ENCODE measurements around the gene PRKAG3. TPM values are rescaled to one million over a fixed set of nuclear protein-coding genes. Genes with fewer than 3 reads are reported as not detected.

Gene PRKAG3
- total RNA-seq, 2 experiments from 2014 or later, result not detected

- H3K4me3 Mint-ChIP-seq, result peak overlapping the region; percentile 55
These were observed 28.6 kb upstream of the PRKAG3 start for GRCh38 chr2:218859988-218860831.

DNA sequence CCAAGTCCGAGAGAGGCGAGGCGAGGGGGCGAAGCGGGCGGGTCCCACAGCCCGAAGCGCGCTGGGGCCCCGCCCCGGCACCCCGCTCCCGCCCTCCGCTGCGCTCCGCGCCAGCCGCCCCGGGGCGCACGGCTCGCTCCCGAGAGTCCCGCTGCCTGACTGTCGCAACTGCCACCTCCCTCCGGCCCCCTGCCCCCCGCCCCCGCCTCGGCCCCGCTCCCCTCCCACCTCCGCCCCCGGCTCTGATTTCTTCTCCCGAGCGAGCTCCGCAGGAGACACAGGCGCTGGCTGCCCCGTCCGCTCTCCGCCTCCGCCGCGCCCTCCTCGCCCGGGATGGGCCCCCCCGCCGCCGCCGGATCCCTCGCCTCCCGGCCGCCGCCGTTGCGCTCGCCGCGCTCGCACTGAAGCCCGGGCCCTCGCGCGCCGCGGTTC, 28.0 kb upstream of the PRKAG3 start, which contains the start of gene WNT6:
Gene WNT6, plus strand, starts transcription at position 250 of the 432 bp plus-strand sequence. CDS start 233 bp downstream, outside the sequence.
- H3K27me3 Mint-ChIP-seq (ENCODE audit: low read depth), result peaks cover 69% of the 10 kb centered on the region
- CTCF ChIA-PET, result interaction anchor here (1.1 to 4.3 kb wide), 3 partner anchors 10 to 39 kb away, joined by 3 to 22 read pairs (median 11); no protein-coding TSS in a partner anchor

More at GRCh38 chr2:218859988-218860831, 28.6 kb upstream of the PRKAG3 start:
- Mint-ChIP-seq H3K27me3 (ENCODE audit: low read depth) (peaks cover 67% of the 10 kb centered on the region), H3K36me3 (ENCODE audit: low read depth) (no peaks in the 10 kb centered on the region), H3K27ac (no peak overlapping the region), H3K4me1 (ENCODE audit: low read depth) (peaks cover 13% of the 10 kb centered on the region), H3K9me3 (no peaks in the 10 kb centered on the region)
- CTCF ChIA-PET, result interaction anchor here (1.0 to 4.6 kb wide), 7 partner anchors 9 to 120 kb away, joined by 3 to 24 read pairs (median 4); no protein-coding TSS in a partner anchor
- DNase-seq, result no peak
- intact Hi-C loops (cut with micrococcal nuclease), result loop anchor here (10.0 kb wide), 1 partner anchor 255 kb away; no protein-coding TSS in a partner anchor

GRCh38 chr2:218858671-218859555, 27.3 kb upstream of the PRKAG3 start:
- Mint-ChIP-seq H3K4me1 (ENCODE audit: low read depth) (peaks cover 13% of the 10 kb centered on the region), H3K4me3 (peak overlapping the region; percentile 17), H3K36me3 (ENCODE audit: low read depth) (no peaks in the 10 kb centered on the region), H3K9me3 (no peaks in the 10 kb centered on the region), H3K27me3 (ENCODE audit: low read depth) (peaks cover 72% of the 10 kb centered on the region), H3K27ac (no peak overlapping the region)
- CTCF ChIA-PET, result interaction anchor here (2.9 to 4.3 kb wide), 2 partner anchors 18 to 39 kb away, joined by 11 to 22 read pairs; no protein-coding TSS in a partner anchor
- intact Hi-C loops (cut with micrococcal nuclease), result loop anchor here (10.0 kb wide), 1 partner anchor 256 kb away; no protein-coding TSS in a partner anchor
- DNase-seq, result no peak

More for the DNA sequence above, 28.0 kb upstream of the PRKAG3 start, which contains the start of gene WNT6:
- Mint-ChIP-seq H3K9me3 (no peaks in the 10 kb centered on the region), H3K4me1 (ENCODE audit: low read depth) (peaks cover 13% of the 10 kb centered on the region), H3K36me3 (ENCODE audit: low read depth) (no peaks in the 10 kb centered on the region), H3K27ac (no peak within 1 kb of the TSS), H3K4me3 (peak within 1 kb of the TSS; percentile 55)
- DNase-seq, result no peak
- intact Hi-C loops (cut with micrococcal nuclease), result loop anchor here (10.0 kb wide), 1 partner anchor 255 kb away; no protein-coding TSS in a partner anchor

GRCh38 chr2:218858138-218858445, 26.5 kb upstream of the PRKAG3 start:
- CTCF ChIA-PET, result interaction anchor here (2.9 kb wide), 1 partner anchor 40 kb away, joined by 11 read pairs; no protein-coding TSS in a partner anchor
- intact Hi-C loops (cut with micrococcal nuclease), result loop anchor here (10.0 kb wide), 1 partner anchor 257 kb away; no protein-coding TSS in a partner anchor
- Mint-ChIP-seq H3K27ac (no peak overlapping the region), H3K4me3 (no peak overlapping the region), H3K9me3 (no peaks in the 10 kb centered on the region), H3K36me3 (ENCODE audit: low read depth) (no peaks in the 10 kb centered on the region), H3K4me1 (ENCODE audit: low read depth) (peaks cover 13% of the 10 kb centered on the region), H3K27me3 (ENCODE audit: low read depth) (peaks cover 74% of the 10 kb centered on the region)
- no peak for DNase-seq

DNA sequence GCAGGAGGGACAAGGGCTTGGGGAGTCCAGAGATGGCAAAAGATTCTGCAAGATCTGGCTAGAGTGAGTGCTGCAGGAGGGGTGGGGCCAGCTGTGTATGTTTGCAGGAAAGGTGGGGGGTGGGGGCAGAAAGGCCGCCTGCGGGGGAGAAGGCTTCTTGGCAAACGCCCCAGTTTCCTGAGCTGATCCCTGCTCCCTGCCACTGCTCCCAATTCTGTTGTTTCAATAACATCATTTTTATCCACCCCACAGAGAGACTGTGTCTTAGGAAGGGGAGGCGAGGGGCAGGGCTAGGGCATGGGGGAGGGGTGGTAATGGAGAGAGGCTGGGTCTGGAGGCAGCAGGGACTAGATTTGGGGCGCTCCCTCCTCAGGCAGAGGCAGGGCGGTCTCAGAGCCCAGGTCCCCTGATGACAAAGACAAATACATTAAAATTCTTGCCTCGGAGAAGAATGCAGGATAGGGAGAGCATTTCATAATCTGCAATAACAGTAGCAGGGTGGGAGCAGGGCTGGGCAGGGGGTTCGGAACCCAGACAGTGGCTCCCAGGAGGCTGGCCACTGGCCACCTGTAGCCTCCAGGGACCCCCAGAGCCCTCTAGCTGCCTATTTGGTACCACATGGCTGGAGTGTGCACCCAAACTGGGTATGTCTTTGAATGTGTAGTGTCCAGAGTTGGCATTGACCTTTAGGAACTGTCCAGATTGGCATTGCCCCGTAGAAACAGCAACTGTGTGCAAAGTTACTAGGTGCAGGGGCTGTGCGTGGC, 26.0 kb upstream of the PRKAG3 start:
- no peak for DNase-seq
- Mint-ChIP-seq H3K4me3 (no peak overlapping the region), H3K4me1 (ENCODE audit: low read depth) (peaks cover 13% of the 10 kb centered on the region), H3K27me3 (ENCODE audit: low read depth) (peaks cover 71% of the 10 kb centered on the region), H3K36me3 (ENCODE audit: low read depth) (no peaks in the 10 kb centered on the region), H3K9me3 (no peaks in the 10 kb centered on the region), H3K27ac (no peak overlapping the region)
- intact Hi-C loops (cut with micrococcal nuclease), result loop anchor here (10.0 kb wide), 1 partner anchor 257 kb away; no protein-coding TSS in a partner anchor
- CTCF ChIA-PET, result interaction anchor here (2.9 kb wide), 1 partner anchor 41 kb away, joined by 11 read pairs; no protein-coding TSS in a partner anchor

GRCh38 chr2:218856896-218857243, 25.3 kb upstream of the PRKAG3 start:
- no peaks in the 10 kb centered on the region for H3K36me3 Mint-ChIP-seq (ENCODE audit: low read depth)
- H3K27me3 Mint-ChIP-seq (ENCODE audit: low read depth), result peaks cover 69% of the 10 kb centered on the region
- DNase-seq, result no peak
- H3K4me3 Mint-ChIP-seq, result no peak overlapping the region
- CTCF ChIA-PET, result interaction anchor here (7.6 kb wide), 1 partner anchor 41 kb away, joined by 84 read pairs; no protein-coding TSS in a partner anchor
- H3K4me1 Mint-ChIP-seq (ENCODE audit: low read depth), result peaks cover 13% of the 10 kb centered on the region
- no peaks in the 10 kb centered on the region for H3K9me3 Mint-ChIP-seq
- intact Hi-C loops (cut with micrococcal nuclease), result loop anchor here (10.0 kb wide), 1 partner anchor 258 kb away; no protein-coding TSS in a partner anchor
- no peak overlapping the region for H3K27ac Mint-ChIP-seq

GRCh38 chr2:218856167-218856895, 24.7 kb upstream of the PRKAG3 start:
- Mint-ChIP-seq H3K4me3 (no peak overlapping the region), H3K36me3 (ENCODE audit: low read depth) (no peaks in the 10 kb centered on the region), H3K27ac (no peak overlapping the region), H3K4me1 (ENCODE audit: low read depth) (peaks cover 13% of the 10 kb centered on the region), H3K9me3 (no peaks in the 10 kb centered on the region), H3K27me3 (ENCODE audit: low read depth) (peaks cover 64% of the 10 kb centered on the region)
- intact Hi-C loops (cut with micrococcal nuclease), result loop anchor here (10.0 kb wide), 1 partner anchor 258 kb away; no protein-coding TSS in a partner anchor
- no peak for DNase-seq
- CTCF ChIA-PET, result interaction anchor here (7.6 kb wide), 1 partner anchor 41 kb away, joined by 84 read pairs; no protein-coding TSS in a partner anchor

DNA sequence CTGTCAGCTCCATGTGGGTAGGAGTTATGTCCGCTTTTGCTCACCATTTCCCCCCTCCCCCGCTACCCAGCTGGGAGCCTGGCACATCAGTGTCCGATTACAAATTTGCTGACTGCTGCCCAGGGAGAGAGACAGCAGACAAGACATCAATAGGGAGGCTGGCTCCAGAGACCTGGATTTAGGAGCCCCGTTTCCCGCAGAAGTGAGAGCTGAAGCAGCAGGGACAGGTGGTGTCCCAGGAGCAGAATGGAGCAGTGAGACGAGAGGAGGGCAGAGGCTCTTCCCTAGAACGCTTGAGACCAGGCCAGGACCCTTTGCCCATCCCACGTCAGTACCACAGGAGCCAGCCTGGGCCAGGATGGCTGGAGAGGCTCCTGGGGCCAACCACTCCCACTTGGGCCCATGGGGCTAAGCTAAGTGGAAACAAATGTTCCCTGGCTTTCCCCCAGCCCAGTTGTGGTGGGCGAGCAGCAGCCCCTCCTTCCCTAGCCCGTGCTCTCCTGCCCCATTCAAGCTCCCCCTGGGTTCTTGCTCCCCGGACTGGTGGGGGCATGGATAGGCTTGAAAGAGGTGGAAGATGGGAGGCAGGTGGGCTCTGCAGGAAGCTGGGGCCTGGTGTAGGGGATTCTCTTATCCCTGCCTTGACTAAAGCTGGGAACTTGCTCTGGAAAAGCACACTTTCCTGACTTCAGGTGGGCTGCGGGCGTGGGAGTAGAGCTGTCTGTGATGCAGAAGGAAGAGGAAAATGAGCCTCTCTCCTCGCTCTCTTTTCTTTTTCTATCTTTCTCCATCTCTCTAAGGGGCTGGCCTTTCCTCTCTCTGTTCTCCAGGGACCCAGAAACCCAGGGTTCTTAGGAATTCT, 23.9 kb upstream of the PRKAG3 start:
- intact Hi-C loops (cut with micrococcal nuclease), result loop anchor here (10.0 kb wide), 1 partner anchor 259 kb away; no protein-coding TSS in a partner anchor
- H3K9me3 Mint-ChIP-seq, result no peaks in the 10 kb centered on the region

GRCh38 chr2:218854860-218855259, 23.3 kb upstream of the PRKAG3 start:
- intact Hi-C loops (cut with micrococcal nuclease), result loop anchor here (5.0 to 10.0 kb wide), 2 partner anchors 260 to 302 kb away; no protein-coding TSS in a partner anchor
- peaks cover 52% of the 10 kb centered on the region for H3K27me3 Mint-ChIP-seq (ENCODE audit: low read depth)
- H3K36me3 Mint-ChIP-seq (ENCODE audit: low read depth), result no peaks in the 10 kb centered on the region
- H3K9me3 Mint-ChIP-seq, result no peaks in the 10 kb centered on the region
- H3K4me3 Mint-ChIP-seq, result no peak overlapping the region
- CTCF ChIA-PET, result interaction anchor here (0.7 to 7.6 kb wide), 5 partner anchors 21 to 141 kb away, joined by 3 to 84 read pairs (median 3); no protein-coding TSS in a partner anchor
- DNase-seq, result no peak
- H3K27ac Mint-ChIP-seq, result no peak overlapping the region
- H3K4me1 Mint-ChIP-seq (ENCODE audit: low read depth), result peaks cover 4% of the 10 kb centered on the region

More for the DNA sequence above, 23.9 kb upstream of the PRKAG3 start:
- CTCF ChIA-PET, result interaction anchor here (1.0 to 7.6 kb wide), 3 partner anchors 21 to 125 kb away, joined by 3 to 84 read pairs (median 4); no protein-coding TSS in a partner anchor
- Mint-ChIP-seq H3K27ac (no peak overlapping the region), H3K36me3 (ENCODE audit: low read depth) (no peaks in the 10 kb centered on the region), H3K4me3 (no peak overlapping the region), H3K4me1 (ENCODE audit: low read depth) (peaks cover 10% of the 10 kb centered on the region), H3K27me3 (ENCODE audit: low read depth) (peaks cover 57% of the 10 kb centered on the region)
- DNase-seq, result no peak

GRCh38 chr2:218853766-218854165, 22.2 kb upstream of the PRKAG3 start:
- Mint-ChIP-seq H3K27me3 (ENCODE audit: low read depth) (peaks cover 46% of the 10 kb centered on the region), H3K9me3 (no peaks in the 10 kb centered on the region), H3K4me3 (no peak overlapping the region), H3K27ac (no peak overlapping the region), H3K36me3 (ENCODE audit: low read depth) (no peaks in the 10 kb centered on the region), H3K4me1 (ENCODE audit: low read depth) (no peaks in the 10 kb centered on the region)
- DNase-seq, result no peak
- intact Hi-C loops (cut with micrococcal nuclease), result loop anchor here (1.0 to 10.0 kb wide), 6 partner anchors 23 to 304 kb away; no protein-coding TSS in a partner anchor
- CTCF ChIA-PET, result interaction anchor here (0.5 to 7.6 kb wide), 8 partner anchors 17 to 480 kb away, joined by 3 to 84 read pairs (median 4); no protein-coding TSS in a partner anchor
